ENCODE results near the gene ANKRD33.

Gene ANKRD33

GRCh38 chr12:51850965-51851299 is 37.0 kb upstream of the ANKRD33 start:
- Mint-ChIP-seq H3K9me3 (no peaks in the 10 kb centered on the region), H3K27me3 (peaks cover 30% of the 10 kb centered on the region)
- no peak for ATAC-seq

GRCh38 chr12:51851413-51852124 is 36.3 kb upstream of the ANKRD33 start:
- H3K36me3 Mint-ChIP-seq (ENCODE audit: low read depth), result no peaks in the 10 kb centered on the region
- ATAC-seq, result no peak
- H3K4me3 Mint-ChIP-seq, result no peak overlapping the region
- peaks cover 30% of the 10 kb centered on the region for H3K27me3 Mint-ChIP-seq
- DNase-seq, result no peak
- H3K4me1 Mint-ChIP-seq, result peaks cover 9% of the 10 kb centered on the region
- H3K9me3 Mint-ChIP-seq, result no peaks in the 10 kb centered on the region
- no peak overlapping the region for H3K27ac Mint-ChIP-seq

More at GRCh38 chr12:51850965-51851299, 37.0 kb upstream of the ANKRD33 start:
- Mint-ChIP-seq H3K36me3 (ENCODE audit: low read depth) (no peaks in the 10 kb centered on the region), H3K4me3 (no peak overlapping the region), H3K4me1 (peaks cover 12% of the 10 kb centered on the region), H3K27ac (no peak overlapping the region)
- no peak for DNase-seq

- Mint-ChIP-seq H3K9me3 (no peaks in the 10 kb centered on the region), H3K4me1 (peaks cover 6% of the 10 kb centered on the region), H3K27me3 (peaks cover 31% of the 10 kb centered on the region), H3K4me3 (no peak overlapping the region), H3K36me3 (ENCODE audit: low read depth) (no peaks in the 10 kb centered on the region), H3K27ac (no peak overlapping the region)
- ATAC-seq, result no peak
- DNase-seq, result no peak
These were observed 35.3 kb upstream of the ANKRD33 start for GRCh38 chr12:51852404-51853137.

- ATAC-seq, result no peak
- H3K4me3 Mint-ChIP-seq, result no peak overlapping the region
These were observed 32.1 kb upstream of the ANKRD33 start for GRCh38 chr12:51855586-51856428.

GRCh38 chr12:51860986-51861385 is 26.9 kb upstream of the ANKRD33 start:
- Mint-ChIP-seq H3K36me3 (ENCODE audit: low read depth) (no peaks in the 10 kb centered on the region), H3K4me1 (peaks cover 8% of the 10 kb centered on the region), H3K27me3 (peaks cover 50% of the 10 kb centered on the region), H3K9me3 (no peaks in the 10 kb centered on the region), H3K27ac (no peak overlapping the region), H3K4me3 (no peak overlapping the region)
- ATAC-seq (no peak), DNase-seq (no peak)

More at GRCh38 chr12:51855586-51856428, 32.1 kb upstream of the ANKRD33 start:
- H3K9me3 Mint-ChIP-seq, result no peaks in the 10 kb centered on the region
- no peak overlapping the region for H3K27ac Mint-ChIP-seq
- no peak for DNase-seq
- H3K4me1 Mint-ChIP-seq, result peaks cover 4% of the 10 kb centered on the region
- H3K27me3 Mint-ChIP-seq, result peaks cover 22% of the 10 kb centered on the region
- no peaks in the 10 kb centered on the region for H3K36me3 Mint-ChIP-seq (ENCODE audit: low read depth)

- Mint-ChIP-seq H3K27me3 (peaks cover 50% of the 10 kb centered on the region), H3K36me3 (ENCODE audit: low read depth) (no peaks in the 10 kb centered on the region), H3K4me1 (peaks cover 8% of the 10 kb centered on the region), H3K27ac (no peak overlapping the region), H3K9me3 (no peaks in the 10 kb centered on the region), H3K4me3 (no peak overlapping the region)
- DNase-seq (no peak), ATAC-seq (no peak)
These were observed 25.0 kb upstream of the ANKRD33 start for GRCh38 chr12:51862947-51863346.

- no peaks in the 10 kb centered on the region for H3K36me3 Mint-ChIP-seq (ENCODE audit: low read depth)
- ATAC-seq (no peak), DNase-seq (no peak)
- H3K4me3 Mint-ChIP-seq, result no peak overlapping the region
- no peaks in the 10 kb centered on the region for H3K9me3 Mint-ChIP-seq
- H3K27me3 Mint-ChIP-seq, result peaks cover 55% of the 10 kb centered on the region
- H3K27ac Mint-ChIP-seq, result no peak overlapping the region
- peaks cover 11% of the 10 kb centered on the region for H3K4me1 Mint-ChIP-seq
These were observed 24.5 kb upstream of the ANKRD33 start for GRCh38 chr12:51863363-51863932.

- H3K9me3 Mint-ChIP-seq, result no peaks in the 10 kb centered on the region
- DNase-seq (peak; percentile 53), ATAC-seq (peak; percentile 62)
- no peak overlapping the region for H3K27ac Mint-ChIP-seq
- H3K27me3 Mint-ChIP-seq, result peaks cover 62% of the 10 kb centered on the region
- peaks cover 13% of the 10 kb centered on the region for H3K4me1 Mint-ChIP-seq
- no peak overlapping the region for H3K4me3 Mint-ChIP-seq
- no peaks in the 10 kb centered on the region for H3K36me3 Mint-ChIP-seq (ENCODE audit: low read depth)
These were observed 23.7 kb upstream of the ANKRD33 start for GRCh38 chr12:51863933-51864832.

GRCh38 chr12:51864833-51865670 is 22.9 kb upstream of the ANKRD33 start:
- Mint-ChIP-seq H3K4me3 (no peak overlapping the region), H3K36me3 (ENCODE audit: low read depth) (no peaks in the 10 kb centered on the region), H3K27me3 (peaks cover 67% of the 10 kb centered on the region), H3K9me3 (no peaks in the 10 kb centered on the region), H3K27ac (no peak overlapping the region), H3K4me1 (peaks cover 19% of the 10 kb centered on the region)
- DNase-seq (no peak), ATAC-seq (no peak)

- Mint-ChIP-seq H3K4me1 (peaks cover 24% of the 10 kb centered on the region), H3K36me3 (ENCODE audit: low read depth) (no peaks in the 10 kb centered on the region), H3K27ac (no peak overlapping the region), H3K9me3 (no peaks in the 10 kb centered on the region), H3K4me3 (no peak overlapping the region), H3K27me3 (peaks cover 72% of the 10 kb centered on the region)
- ATAC-seq (no peak), DNase-seq (no peak)
These were observed 22.1 kb upstream of the ANKRD33 start for GRCh38 chr12:51865757-51866270.

- H3K4me3 Mint-ChIP-seq, result no peak overlapping the region
- no peaks in the 10 kb centered on the region for H3K9me3 Mint-ChIP-seq
- ATAC-seq, result no peak
- DNase-seq, result no peak
- H3K27ac Mint-ChIP-seq, result no peak overlapping the region
- H3K36me3 Mint-ChIP-seq (ENCODE audit: low read depth), result no peaks in the 10 kb centered on the region
- H3K4me1 Mint-ChIP-seq, result peaks cover 24% of the 10 kb centered on the region
- peaks cover 75% of the 10 kb centered on the region for H3K27me3 Mint-ChIP-seq
These were observed 21.6 kb upstream of the ANKRD33 start for GRCh38 chr12:51866324-51866723.

GRCh38 chr12:51866762-51867161 is 21.1 kb upstream of the ANKRD33 start:
- H3K27me3 Mint-ChIP-seq, result peaks cover 70% of the 10 kb centered on the region
- H3K4me3 Mint-ChIP-seq, result no peak overlapping the region
- H3K4me1 Mint-ChIP-seq, result peaks cover 24% of the 10 kb centered on the region
- no peak overlapping the region for H3K27ac Mint-ChIP-seq
- no peaks in the 10 kb centered on the region for H3K9me3 Mint-ChIP-seq
- DNase-seq (no peak), ATAC-seq (no peak)
- H3K36me3 Mint-ChIP-seq (ENCODE audit: low read depth), result no peaks in the 10 kb centered on the region

- Mint-ChIP-seq H3K4me3 (no peak overlapping the region), H3K36me3 (ENCODE audit: low read depth) (no peaks in the 10 kb centered on the region), H3K9me3 (no peaks in the 10 kb centered on the region), H3K27me3 (peaks cover 64% of the 10 kb centered on the region), H3K27ac (no peak overlapping the region), H3K4me1 (peaks cover 24% of the 10 kb centered on the region)
- DNase-seq (no peak), ATAC-seq (no peak)
These were observed 20.5 kb upstream of the ANKRD33 start for GRCh38 chr12:51867371-51867770.
